HG03196 (cell line): Measurements from ENCODE around the gene CANT1.

ENCODE experiments used
- ATAC-seq: cut with Tn5 transposase; IDR thresholded peaks from one replicate; pipeline ENCODE4 v1.9.1; 2021; ENCODE audit not compliant: unreplicated experiment

CANT1 gene

DNA sequence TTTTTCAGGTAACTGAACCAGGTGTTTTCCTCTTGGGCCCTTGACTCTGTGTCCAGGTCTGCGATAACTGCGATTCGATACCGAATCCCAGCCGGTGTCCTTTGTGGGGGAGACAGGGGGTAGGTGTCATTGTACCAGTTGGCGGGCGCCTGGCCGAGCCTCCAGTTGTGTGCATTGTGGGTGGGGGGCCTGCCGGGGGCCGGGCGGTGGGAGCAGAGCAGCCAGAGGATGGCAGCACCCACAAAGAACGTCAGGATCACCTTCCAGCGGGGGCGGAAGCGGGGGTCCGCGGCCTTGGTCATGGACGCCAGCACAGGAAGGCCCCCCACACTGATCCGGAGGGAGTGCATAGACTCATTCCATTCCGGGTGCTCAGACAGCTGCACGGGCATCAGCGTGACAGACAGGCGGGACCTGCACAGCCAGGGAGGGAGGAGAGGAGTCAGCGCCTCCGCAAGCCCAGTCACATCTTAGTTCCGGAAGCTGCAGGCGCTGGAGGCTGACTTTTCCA, 12.3 kb downstream of the CANT1 start:
- ATAC-seq, result no peak

GRCh38 chr17:78996781-78997201, 12.8 kb downstream of the CANT1 start:
- ATAC-seq, result no peak

DNA sequence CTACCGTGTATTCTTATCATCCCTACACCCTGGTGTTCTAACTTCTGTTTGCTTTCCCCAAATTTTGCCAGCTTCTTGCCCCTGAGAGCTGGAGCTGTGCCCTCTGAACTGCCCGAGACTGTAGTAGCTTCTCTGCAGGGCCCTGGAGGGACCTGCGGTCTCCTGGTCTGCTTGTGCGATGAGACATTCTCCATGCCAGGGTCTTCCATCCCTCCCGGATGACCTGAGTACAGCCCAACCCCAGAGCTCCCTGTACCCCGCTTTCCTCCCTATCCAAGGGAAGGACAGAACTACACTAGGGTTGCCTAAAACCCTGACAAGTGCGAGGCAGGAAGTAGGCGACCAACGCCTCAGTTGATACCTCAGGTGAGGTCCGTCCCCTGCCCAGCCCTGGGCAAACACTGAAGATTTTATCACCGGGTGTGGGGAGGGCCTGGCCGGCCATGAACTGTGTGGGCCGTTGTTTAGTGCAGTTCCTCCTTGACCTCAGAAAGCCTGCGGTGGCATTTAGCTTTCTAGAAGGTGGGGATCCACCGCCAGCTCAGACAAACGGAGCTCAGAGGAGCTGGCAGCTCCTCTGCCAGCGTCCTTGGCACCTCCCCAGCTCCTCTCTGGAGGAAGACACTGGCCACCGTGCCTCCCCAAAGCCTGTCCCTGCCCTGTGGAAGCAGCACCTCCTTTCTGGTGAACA, 13.7 kb downstream of the CANT1 start:
- no peak for ATAC-seq

DNA sequence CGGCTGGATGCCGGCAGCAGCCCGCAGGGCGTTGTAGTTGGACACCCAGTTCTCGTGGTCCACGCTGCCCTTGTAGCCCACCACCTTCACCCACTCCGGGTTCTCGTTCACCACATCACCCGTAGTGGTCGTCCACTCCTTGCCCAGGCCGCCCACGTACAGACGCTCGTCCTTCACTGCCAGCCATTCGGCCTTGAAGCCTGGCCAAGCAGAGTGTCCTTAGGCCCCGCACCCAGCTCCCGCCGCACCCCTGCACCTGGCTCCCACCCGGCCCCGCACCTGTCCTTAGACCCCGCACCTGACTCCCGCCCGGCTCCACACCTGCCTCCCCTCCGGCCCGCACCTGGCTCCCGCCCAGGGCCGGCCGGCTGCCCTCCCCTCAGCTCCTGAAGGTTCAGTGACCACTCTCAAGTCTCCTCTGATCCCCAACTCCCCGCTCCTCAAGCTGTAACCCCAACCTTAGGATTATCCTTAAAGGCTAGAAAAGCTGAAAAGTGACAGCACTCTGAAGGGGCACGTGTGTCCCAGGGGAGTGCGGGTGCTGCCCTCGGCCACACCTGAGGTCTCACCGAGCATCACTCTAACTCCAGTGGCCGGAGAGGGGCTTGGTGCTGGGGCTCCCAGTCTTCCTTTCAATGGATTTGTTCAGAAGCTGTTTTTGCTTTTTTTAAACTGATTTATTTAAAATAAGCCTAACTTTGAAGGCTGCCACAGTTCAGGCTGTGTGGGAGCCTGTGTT, 14.4 kb downstream of the CANT1 start:
- no peak for ATAC-seq

DNA sequence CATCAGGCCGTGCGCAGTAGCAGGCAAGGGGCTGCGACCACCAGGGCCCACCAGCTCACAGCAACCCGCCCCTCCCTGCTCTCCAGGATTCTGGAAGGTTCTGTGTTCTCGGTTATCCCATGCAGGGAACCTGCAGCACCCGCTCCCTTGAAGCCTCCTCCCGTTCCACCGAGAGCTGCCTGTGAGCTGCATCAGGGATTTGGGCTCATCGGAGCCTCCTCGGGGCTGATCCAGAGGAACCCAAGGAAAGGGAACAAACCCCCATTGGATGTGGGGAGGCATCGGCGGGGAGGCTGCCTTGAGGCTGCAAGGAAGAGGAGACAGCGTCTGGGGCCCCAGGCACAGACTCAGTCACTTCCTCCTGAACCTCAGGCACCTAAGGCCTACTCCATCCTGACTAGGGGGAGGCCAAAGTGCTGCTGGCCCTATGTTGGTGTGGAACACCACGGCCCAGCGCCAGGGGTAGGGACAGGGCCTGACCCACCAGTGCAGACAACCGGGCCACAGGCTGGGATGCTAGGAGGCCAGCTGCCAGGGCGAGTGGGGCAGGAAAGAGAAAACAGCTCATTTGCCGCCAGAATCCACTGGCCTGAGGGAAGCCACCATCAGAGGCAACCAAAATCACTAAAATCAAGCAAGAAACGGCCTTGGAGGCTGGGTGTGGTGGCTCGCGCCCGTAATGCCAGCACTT, 15.4 kb downstream of the CANT1 start:
- no peak for ATAC-seq

DNA sequence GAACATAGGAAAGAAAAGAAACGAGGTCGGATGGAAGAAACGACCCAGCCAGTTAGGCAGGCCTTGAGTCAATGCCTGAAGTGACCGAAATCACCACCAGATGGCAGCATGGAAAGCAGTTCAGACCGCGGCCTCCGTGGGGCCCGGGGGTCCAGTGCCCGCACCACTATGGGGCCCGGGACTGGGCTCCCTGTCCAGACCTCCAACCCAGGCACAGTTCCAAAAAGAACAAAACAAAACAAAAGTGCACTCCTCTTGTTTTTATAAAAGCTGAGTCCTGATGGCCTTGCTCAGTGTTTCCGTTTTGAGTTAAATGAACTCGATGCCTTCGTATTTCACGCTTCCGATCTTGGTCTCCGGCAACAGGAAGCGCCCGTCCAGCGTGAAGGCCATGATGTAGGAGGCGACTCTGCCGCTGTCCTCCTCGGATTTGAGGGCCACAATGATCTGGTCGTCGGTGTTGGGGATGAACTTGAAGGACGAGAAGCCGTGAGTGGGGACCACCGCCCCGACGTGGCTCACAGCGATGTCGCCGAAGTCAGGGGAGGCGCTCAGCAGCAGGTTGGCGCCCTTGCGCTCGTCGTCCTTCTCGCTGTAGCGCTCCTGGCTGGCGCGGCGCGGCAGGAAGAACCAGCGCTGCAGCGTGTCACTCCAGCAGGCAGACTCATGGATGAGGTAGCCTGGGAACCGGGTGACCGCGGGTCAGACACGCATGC, 16.2 kb downstream of the CANT1 start:
- no peak for ATAC-seq

GRCh38 chr17:78992542-78993212, 16.9 kb downstream of the CANT1 start:
- no peak for ATAC-seq

- ATAC-seq, result no peak
These were observed 17.5 kb downstream of the CANT1 start for GRCh38 chr17:78991906-78992532.

- no peak for ATAC-seq
These were observed 18.4 kb downstream of the CANT1 start for GRCh38 chr17:78991017-78991738.

GRCh38 chr17:78990349-78991016, 19.1 kb downstream of the CANT1 start:
- no peak for ATAC-seq

GRCh38 chr17:78988152-78988551, 21.4 kb downstream of the CANT1 start:
- ATAC-seq, result no peak

GRCh38 chr17:78986649-78987328, 22.8 kb downstream of the CANT1 start:
- no peak for ATAC-seq

DNA sequence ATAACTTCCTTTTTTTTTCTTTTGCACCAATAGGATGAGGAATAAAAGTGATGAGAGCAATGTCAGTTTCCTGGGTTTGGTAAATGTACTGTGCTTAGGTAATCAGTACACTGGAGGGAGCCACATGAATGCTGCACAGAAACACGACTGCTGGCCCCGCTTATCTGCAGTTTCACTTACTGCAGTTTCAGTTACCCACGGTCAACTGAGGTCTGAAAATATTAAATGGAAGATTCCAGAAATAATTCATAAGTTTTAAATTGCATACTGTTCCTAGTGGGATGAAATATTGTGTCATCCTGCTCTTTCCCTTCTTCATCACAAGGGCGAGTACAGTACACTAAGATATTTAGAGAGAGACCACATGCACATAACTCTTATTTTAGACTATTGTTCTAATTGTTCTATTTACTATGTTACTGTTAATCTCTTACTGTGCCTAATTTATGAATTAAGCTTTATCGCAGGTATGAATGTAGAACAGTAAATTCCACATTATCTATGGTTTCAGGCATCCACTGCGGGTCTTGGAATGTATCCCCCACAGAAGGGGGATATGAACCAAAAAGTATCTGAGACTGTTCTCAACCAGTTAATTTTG, 23.4 kb downstream of the CANT1 start:
- ATAC-seq, result no peak

DNA sequence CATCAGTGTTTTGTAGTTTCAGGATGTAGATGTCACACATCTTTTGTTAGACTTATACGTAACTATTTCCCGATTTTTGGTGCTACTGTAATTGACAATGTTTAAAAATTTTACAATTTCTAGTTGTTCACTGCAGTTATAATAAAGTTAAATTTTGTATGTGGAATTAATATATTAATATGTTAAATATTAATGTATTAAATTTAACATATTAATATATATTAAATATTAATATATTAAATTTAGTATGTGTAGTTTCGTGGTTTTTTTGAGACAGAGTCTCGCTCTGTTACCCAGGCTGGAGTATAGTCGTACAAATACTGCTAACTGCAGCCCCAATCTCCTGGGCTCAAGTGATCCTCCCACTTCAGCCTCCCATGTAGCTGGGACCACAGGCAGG, 24.2 kb downstream of the CANT1 start:
- no peak for ATAC-seq

- ATAC-seq, result no peak
These were observed 28.3 kb downstream of the CANT1 start for GRCh38 chr17:78981010-78981888.

DNA sequence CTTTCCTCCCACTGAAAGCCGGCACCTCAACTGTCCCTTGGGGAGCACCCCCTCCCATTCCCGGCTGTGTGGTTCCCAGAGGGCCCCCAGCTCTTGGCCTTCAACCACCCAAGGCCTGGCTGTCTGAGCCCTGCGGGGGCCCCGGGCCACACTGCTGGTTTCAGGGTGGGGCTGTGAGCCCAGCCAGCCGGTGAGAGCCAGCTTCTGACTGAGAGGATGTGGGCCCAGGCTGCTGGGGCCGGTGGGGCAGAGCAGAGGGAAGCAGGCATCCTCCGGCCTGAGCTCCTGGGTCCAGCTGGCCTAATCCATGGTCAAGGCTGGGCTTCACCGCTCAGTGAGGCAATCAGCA, 29.0 kb downstream of the CANT1 start:
- no peak for ATAC-seq
